Tibial nerve (tissue), 4 donors: Measurements from ENCODE around the gene PLXNB1. TPM values are rescaled to one million over a fixed set of nuclear protein-coding genes. Genes with fewer than 3 reads are reported as not detected.

Source experiments
- DNase-seq, 2 donors: peaks; one replicate each; pipeline ENCODE4 v3.0.0-alpha.2; 2019; ENCODE audit warnings: low spot score in 2 of 2
- H3K27ac ChIP-seq, 4 donors: fragments of 200-600 bp; sonication (generic) in 3 of 4; one replicate each; pipeline ENCODE4 v1.5.1; 2017 to 2019; ENCODE audit warnings: mild to moderate bottlenecking in 1 of 4
- H3K27me3 ChIP-seq, 2 donors: fragments of 200-600 bp; sonication (generic) in 1 of 2; one replicate each; pipeline versions ENCODE4 v1.5.1 to v1.6.0; 2017 to 2019
- H3K36me3 ChIP-seq, 3 donors: fragments of 200-600 bp; sonication (generic); one replicate each; pipeline ENCODE4 v1.5.1; 2018 to 2019
- H3K4me1 ChIP-seq, 4 donors: fragments of 200-600 bp; sonication (generic) in 3 of 4; one replicate each; pipeline ENCODE4 v1.5.1; 2017 to 2019
- H3K4me3 ChIP-seq, 4 donors: fragments of 200-600 bp; sonication (generic) in 3 of 4; one replicate each; pipeline ENCODE4 v1.5.1; 2017 to 2019; ENCODE audit warnings: mild to moderate bottlenecking in 1 of 4, moderate library complexity in 1 of 4
- H3K9me3 ChIP-seq, 4 donors: fragments of 200-600 bp; sonication (generic) in 3 of 4; one replicate each; pipeline ENCODE4 v1.5.1; 2017 to 2019
- CTCF ChIP-seq, 5 experiments: fragments of 200-600 bp in 3 of 5; fragments of 450-650 bp in 2 of 5; sonication (generic) in 3 of 5; IDR thresholded peaks; one replicate each; pipeline ENCODE4 v1.5.1; 2016 to 2019; ENCODE audit warnings: antibody characterized with exemption in 5 of 5, mild to moderate bottlenecking in 3 of 5, moderate library complexity in 2 of 5
- EP300 ChIP-seq, 2 donors: sonication (generic); formaldehyde crosslinking; IDR thresholded peaks; one replicate each; pipeline ENCODE4 v1.6.1; 2017; ENCODE audit warnings: antibody characterized with exemption in 2 of 2, mild to moderate bottlenecking in 1 of 2
- POLR2A ChIP-seq, 2 donors: fragments of 450-650 bp; IDR thresholded peaks; one replicate each; pipeline ENCODE4 v1.6.1; 2017; ENCODE audit warnings: antibody characterized with exemption in 2 of 2, mild to moderate bottlenecking in 2 of 2, moderate library complexity in 2 of 2
- WGBS, 2 donors: methylation state at CpG; one replicate each; pipeline ENCODE4 v1.1.5; 2018; 5-methylcytosine and 5-hydroxymethylcytosine counted together
- total RNA-seq, 4 donors: library from RNA; depleted of rRNA; stranded (reverse); fragments of >200 nt; gene quantifications; one replicate each; pipeline ENCODE4 v1.1.0, GENCODE V29; 2016

PLXNB1 gene
- total RNA-seq, 4 donors from 2014 or later: 216 to 379 (median 339) TPM

GRCh38 chr3:48419149-48419548 lies 10.7 kb downstream of the PLXNB1 start:
- Histone ChIP-seq H3K36me3 (peaks cover 0 to 97% (median 8%) of the 10 kb centered on the region in 3 donors), H3K4me3 (no peak overlapping the region), H3K9me3 (no peaks in the 10 kb centered on the region), H3K27me3 (no peaks in the 10 kb centered on the region), H3K27ac (no peak overlapping the region), H3K4me1 (peaks cover 0 to 33% (median 1%) of the 10 kb centered on the region in 4 donors)
- DNase-seq: no peak
- TF ChIP-seq EP300 (IDR thresholded peaks at IDR 0.05): no peak
- TF ChIP-seq POLR2A (IDR thresholded peaks at IDR 0.05): no peak
- no peak for TF ChIP-seq CTCF (IDR thresholded peaks at IDR 0.05)
- WGBS, 2 donors: 82 to 87% methylated on average over 5 to 8 of the region's 9 CpGs

- DNase-seq: no peak
- peaks cover 0 to 97% (median 8%) of the 10 kb centered on the region in 3 donors for H3K36me3 ChIP-seq
These were observed 11.2 kb downstream of the PLXNB1 start for GRCh38 chr3:48418651-48419050.

GRCh38 chr3:48418140-48418539 lies 11.7 kb downstream of the PLXNB1 start:
- no peak for TF ChIP-seq CTCF (IDR thresholded peaks at IDR 0.05)
- no peak for TF ChIP-seq EP300 (IDR thresholded peaks at IDR 0.05)
- TF ChIP-seq POLR2A (IDR thresholded peaks at IDR 0.05): no peak
- H3K4me3 ChIP-seq: no peak overlapping the region
- DNase-seq: no peak
- WGBS, 2 donors: 81 to 87% methylated on average over 12 to 15 of the region's 17 CpGs
- H3K36me3 ChIP-seq: peaks cover 0 to 97% (median 6%) of the 10 kb centered on the region in 3 donors
- H3K9me3 ChIP-seq: no peaks in the 10 kb centered on the region
- H3K27ac ChIP-seq: peak overlapping the region in 1 of 4 donors; percentile 51
- peaks cover 0 to 27% (median 0%) of the 10 kb centered on the region in 4 donors for H3K4me1 ChIP-seq
- no peaks in the 10 kb centered on the region for H3K27me3 ChIP-seq

More at GRCh38 chr3:48418651-48419050, 11.2 kb downstream of the PLXNB1 start:
- no peak for TF ChIP-seq POLR2A (IDR thresholded peaks at IDR 0.05)
- TF ChIP-seq CTCF (IDR thresholded peaks at IDR 0.05): no peak
- TF ChIP-seq EP300 (IDR thresholded peaks at IDR 0.05): no peak
- Histone ChIP-seq H3K4me1 (peaks cover 0 to 30% (median 0%) of the 10 kb centered on the region in 4 donors), H3K9me3 (no peaks in the 10 kb centered on the region), H3K27ac (no peak overlapping the region), H3K27me3 (no peaks in the 10 kb centered on the region), H3K4me3 (no peak overlapping the region)
- 85 to 91% methylated on average over 8 to 9 of the region's 9 CpGs for WGBS, 2 donors

- peaks cover under 1 to 97% (median 6%) of the 10 kb centered on the region in 3 donors for H3K36me3 ChIP-seq
- H3K9me3 ChIP-seq: no peaks in the 10 kb centered on the region
- DNase-seq: no peak
- TF ChIP-seq CTCF (IDR thresholded peaks at IDR 0.05) (no peak), EP300 (IDR thresholded peaks at IDR 0.05) (no peak), POLR2A (IDR thresholded peaks at IDR 0.05) (no peak)
- H3K4me1 ChIP-seq: peaks cover 0 to 22% (median 0%) of the 10 kb centered on the region in 4 donors
- H3K27ac ChIP-seq: peak overlapping the region in 1 of 4 donors; percentile 51
- H3K27me3 ChIP-seq: no peaks in the 10 kb centered on the region
- H3K4me3 ChIP-seq: no peak overlapping the region
- 89 to 95% methylated on average over 14 of the region's 14 CpGs for WGBS, 2 donors
These were observed 12.3 kb downstream of the PLXNB1 start for GRCh38 chr3:48417529-48418108.

GRCh38 chr3:48416546-48416945 lies 13.3 kb downstream of the PLXNB1 start:
- H3K36me3 ChIP-seq: peaks cover 5 to 100% (median 6%) of the 10 kb centered on the region in 3 donors
- H3K27me3 ChIP-seq: no peaks in the 10 kb centered on the region
- no peaks in the 10 kb centered on the region for H3K9me3 ChIP-seq
- H3K4me1 ChIP-seq: peaks cover 0 to 11% (median 0%) of the 10 kb centered on the region in 4 donors
- no peak for DNase-seq
- 51 to 78% methylated on average over 4 of the region's 4 CpGs for WGBS, 2 donors
- H3K27ac ChIP-seq: peak overlapping the region in 2 of 4 donors; percentile 9 to 62
- no peak overlapping the region for H3K4me3 ChIP-seq
- no peak for TF ChIP-seq CTCF (IDR thresholded peaks at IDR 0.05)
- TF ChIP-seq POLR2A (IDR thresholded peaks at IDR 0.05): no peak
- no peak for TF ChIP-seq EP300 (IDR thresholded peaks at IDR 0.05)
